Erythroblast (primary cell): Measurements from ENCODE around the gene ZNF592.

Source experiments
- GATA1 ChIP-seq: IDR thresholded peaks from 2 replicates; pipeline ENCODE4 v1.6.1; 2011; ENCODE audit warnings: low read depth, mild to moderate bottlenecking, control low read depth, low read length, moderate library complexity
- POLR2A ChIP-seq: IDR thresholded peaks from 2 replicates; pipeline ENCODE4 v1.6.1; 2011; ENCODE audit warnings: mild to moderate bottlenecking, low read length

DNA sequence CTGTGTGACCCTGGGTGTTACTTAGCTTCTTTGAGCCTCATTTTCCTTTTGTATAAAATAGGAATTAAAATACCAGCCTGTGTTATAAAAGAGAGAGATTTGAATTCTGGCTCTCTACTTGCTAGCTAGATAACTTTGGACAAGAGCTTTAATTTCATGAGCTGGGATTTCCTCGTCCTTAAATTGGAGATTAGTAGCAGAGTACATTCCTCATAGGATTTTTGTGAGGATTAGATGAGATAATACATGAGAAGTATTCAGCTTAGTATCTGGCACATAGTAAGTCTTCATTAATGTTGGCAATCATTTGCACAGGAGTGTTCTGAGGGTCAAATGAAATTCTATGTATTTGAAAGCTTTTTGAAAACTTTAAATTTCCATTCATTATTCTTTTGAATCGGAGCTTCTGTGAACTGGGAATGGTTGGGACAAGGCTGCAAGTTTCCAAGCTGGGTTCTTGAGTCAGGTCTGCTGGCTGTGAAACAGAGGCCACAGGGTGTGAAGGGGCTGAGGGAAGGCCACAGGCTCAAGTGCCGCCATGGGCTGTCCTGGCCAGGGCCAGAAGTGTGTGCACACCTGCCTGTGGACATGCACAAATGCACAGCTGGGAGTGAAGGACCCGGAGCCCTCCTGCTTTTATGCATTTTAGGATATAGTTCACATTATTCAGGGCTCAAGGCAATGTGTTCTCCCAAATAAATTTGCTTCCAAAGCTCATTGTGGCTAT is 86.0 kb downstream of the ZNF592 start:
- no peak for TF ChIP-seq POLR2A
- no peak for TF ChIP-seq GATA1
